GM19324 (cell line): ENCODE data around the gene MANBA.
"Not testable (repeated sequence)": the region's sequence is repeated elsewhere in the genome, so short reads cannot be mapped to it uniquely, and the experiment has no call there.

Source experiments
- ATAC-seq: cut with Tn5 transposase; IDR thresholded peaks from one replicate; pipeline ENCODE4 v1.9.1; 2021; ENCODE audit warnings: mild to moderate bottlenecking, moderate library complexity; ENCODE audit not compliant: unreplicated experiment, low FRiP score

MANBA gene

GRCh38 chr4:102764901-102765300 lies 4.1 kb upstream of the MANBA start:
- ATAC-seq: no peak

GRCh38 chr4:102761906-102762305 lies 1.1 kb upstream of the MANBA start:
- ATAC-seq: no peak

- peak; percentile 8 for ATAC-seq
Measured at GRCh38 chr4:102761296-102761701, 531 bp upstream of the MANBA start.

- ATAC-seq: peak; percentile 50
Measured at GRCh38 chr4:102759831-102760644, 730 bp downstream of the MANBA start.

- no peak for ATAC-seq
Measured at GRCh38 chr4:102758241-102759160, 2.3 kb downstream of the MANBA start.

GRCh38 chr4:102757681-102758080 lies 3.1 kb downstream of the MANBA start:
- ATAC-seq: no peak

GRCh38 chr4:102754044-102754443 lies 6.7 kb downstream of the MANBA start:
- no peak for ATAC-seq

- ATAC-seq: no peak
Measured at GRCh38 chr4:102751941-102752340, 8.8 kb downstream of the MANBA start.

- ATAC-seq: peak; percentile 78
Measured at GRCh38 chr4:102743352-102743751, 17.4 kb downstream of the MANBA start.

GRCh38 chr4:102738802-102739201 lies 22.0 kb downstream of the MANBA start:
- not testable (repeated sequence) for ATAC-seq

- ATAC-seq: no peak
Measured at GRCh38 chr4:102736636-102737549, 23.9 kb downstream of the MANBA start.

- ATAC-seq: no peak
Measured at GRCh38 chr4:102735582-102735981, 25.2 kb downstream of the MANBA start.

- ATAC-seq: peak; percentile 93
Measured at GRCh38 chr4:102734591-102735385, 26.0 kb downstream of the MANBA start.

- peak; percentile 6 for ATAC-seq
Measured at GRCh38 chr4:102734116-102734515, 26.7 kb downstream of the MANBA start.

- ATAC-seq: no peak
Measured at GRCh38 chr4:102733084-102733483, 27.7 kb downstream of the MANBA start.

- no peak for ATAC-seq
Measured at GRCh38 chr4:102732678-102733077, 28.1 kb downstream of the MANBA start.

- ATAC-seq: no peak
Measured at GRCh38 chr4:102730968-102731533, 29.7 kb downstream of the MANBA start.

GRCh38 chr4:102729486-102729885 lies 31.3 kb downstream of the MANBA start:
- ATAC-seq: not testable (repeated sequence)

GRCh38 chr4:102726919-102727318 lies 33.8 kb downstream of the MANBA start:
- ATAC-seq: not testable (repeated sequence)
